Fibroblast of skin of back (primary cell): ENCODE results near the gene HEBP1.

Experiments used
- DNase-seq: peaks from one replicate; pipeline ENCODE4 v3.0.0-alpha.2; 2013

HEBP1 gene

DNA sequence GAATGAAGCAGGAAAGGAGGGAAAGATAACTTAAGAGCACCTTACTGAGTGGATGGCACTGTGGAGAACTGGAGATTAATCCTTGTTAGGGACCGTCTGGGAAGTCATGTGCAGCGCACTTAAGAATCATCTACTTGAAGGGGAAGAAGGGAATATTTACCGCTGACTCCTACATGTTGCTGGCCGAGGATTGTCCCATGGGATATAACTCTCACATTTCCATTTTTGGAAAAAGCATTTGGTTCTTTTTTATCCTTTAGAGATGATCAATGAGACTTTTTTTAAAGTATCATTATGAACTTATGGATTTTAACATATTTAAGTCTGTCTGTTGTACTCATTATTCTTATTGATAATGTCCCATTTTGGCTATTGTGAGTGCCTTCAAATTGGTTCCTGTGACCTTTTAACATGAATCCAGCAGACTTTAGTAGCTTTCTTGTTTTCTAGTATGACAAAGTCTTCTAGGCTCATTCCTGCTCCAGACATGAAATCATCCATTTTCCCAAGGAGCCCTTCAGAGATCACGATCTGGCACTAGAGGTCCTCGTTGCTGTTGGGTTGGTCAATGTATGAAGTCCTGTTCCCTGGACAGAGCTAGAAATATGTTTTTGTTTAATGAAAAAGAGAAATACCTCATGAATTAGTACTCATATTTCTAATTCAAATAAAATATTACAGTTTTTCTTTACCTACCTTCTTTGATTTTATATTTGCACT lies 23.9 kb upstream of the HEBP1 start:
- DNase-seq, result peak; percentile 66

DNA sequence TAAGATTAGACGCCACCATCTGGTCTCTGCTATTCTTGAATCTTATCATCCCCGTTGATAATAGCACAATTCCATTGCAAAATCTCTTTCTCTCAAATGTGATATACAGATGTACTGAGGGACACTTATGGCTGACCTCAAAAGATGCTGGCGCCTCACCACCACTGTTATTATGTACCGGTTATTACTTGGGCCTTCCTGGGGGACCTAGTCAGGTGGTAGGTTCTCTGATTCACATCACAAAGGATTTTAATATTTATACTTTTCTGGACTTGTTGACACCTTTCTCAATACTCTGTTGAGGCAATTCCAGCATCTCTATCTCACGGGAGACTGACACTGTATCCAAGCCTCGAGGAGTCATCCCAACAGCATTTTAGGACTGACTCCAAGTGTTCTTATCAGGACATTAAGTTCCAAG lies 22.8 kb upstream of the HEBP1 start:
- DNase-seq, result no peak

DNA sequence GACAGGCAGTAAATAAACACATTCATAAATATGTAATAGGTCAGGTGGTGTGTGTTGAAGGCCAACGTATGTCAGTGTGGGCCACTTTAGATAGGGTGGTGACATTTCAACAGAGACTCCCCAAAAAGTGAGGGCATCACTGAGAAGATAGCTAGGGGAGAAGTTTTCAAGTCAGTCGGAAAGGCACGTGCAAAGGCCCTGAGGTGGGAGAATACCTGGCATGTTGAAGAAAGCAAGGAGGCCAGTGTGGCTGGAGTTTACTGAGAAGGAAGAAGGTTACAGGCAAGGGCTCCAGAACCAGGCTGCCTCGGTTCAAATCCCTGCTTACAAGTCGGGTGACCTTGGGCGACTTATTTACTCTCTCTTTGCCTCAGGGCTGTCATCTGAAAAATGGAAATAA lies 11.0 kb upstream of the HEBP1 start:
- no peak for DNase-seq

- peak; percentile 48 for DNase-seq
Observed at GRCh38 chr12:13008741-13009380, 8.8 kb upstream of the HEBP1 start.

DNA sequence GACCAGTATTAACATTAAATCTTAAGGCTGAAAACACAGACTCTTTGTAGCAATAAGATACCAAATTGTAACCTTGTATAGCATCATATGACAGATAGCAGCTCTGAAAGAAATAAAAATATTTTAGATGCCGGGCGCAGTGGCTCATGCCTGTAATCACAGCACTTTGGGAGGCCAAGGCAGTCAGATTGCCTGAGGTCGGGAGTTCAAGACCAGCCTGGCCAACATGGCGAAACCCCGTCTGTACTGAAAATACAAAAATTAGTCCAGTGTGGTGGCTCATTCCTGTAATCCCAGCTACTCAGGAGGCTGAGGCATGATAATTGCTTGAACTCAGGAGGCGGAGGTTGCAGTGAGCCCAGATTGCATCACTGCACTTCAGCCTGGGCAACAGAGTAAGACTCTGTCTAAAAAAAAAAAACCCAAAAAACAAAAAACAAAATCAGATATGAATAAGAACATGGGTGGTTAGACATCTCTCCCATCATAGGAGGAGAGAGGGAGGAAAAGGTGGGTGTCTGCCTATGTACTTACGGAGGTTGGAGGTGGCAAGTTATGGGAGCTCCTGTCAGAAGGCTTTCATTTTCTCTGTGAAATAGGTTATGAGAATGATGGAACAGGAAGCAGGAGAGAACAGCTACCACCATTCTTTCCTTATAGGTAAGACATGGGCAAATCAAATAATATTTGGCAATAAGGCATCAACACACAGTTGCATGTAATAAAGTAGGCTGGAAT lies 7.6 kb upstream of the HEBP1 start:
- DNase-seq, result no peak

- DNase-seq, result no peak
Observed at GRCh38 chr12:13005649-13006048, 5.6 kb upstream of the HEBP1 start.

DNA sequence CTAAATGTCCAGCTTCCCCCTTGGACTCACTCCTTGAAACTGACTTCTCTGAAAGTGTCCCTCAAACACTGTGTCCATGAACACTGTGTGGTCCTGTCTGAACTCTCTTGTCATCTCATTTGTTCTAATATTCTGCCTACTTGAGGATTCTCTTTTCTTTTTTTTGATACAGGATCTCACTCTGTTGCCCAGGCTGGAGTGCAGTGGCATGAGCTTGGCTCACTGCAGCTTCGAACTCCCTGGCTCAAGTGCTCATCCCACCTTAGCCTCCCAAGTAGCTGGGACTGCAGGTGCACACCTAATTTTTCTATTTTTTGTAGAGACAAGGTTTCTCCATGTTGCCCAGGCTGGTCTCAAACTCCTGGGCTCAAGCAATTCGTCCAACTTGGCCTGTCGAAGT lies 4.9 kb upstream of the HEBP1 start:
- DNase-seq, result no peak

- DNase-seq, result no peak
Observed at GRCh38 chr12:13004361-13004760, 4.3 kb upstream of the HEBP1 start.

DNA sequence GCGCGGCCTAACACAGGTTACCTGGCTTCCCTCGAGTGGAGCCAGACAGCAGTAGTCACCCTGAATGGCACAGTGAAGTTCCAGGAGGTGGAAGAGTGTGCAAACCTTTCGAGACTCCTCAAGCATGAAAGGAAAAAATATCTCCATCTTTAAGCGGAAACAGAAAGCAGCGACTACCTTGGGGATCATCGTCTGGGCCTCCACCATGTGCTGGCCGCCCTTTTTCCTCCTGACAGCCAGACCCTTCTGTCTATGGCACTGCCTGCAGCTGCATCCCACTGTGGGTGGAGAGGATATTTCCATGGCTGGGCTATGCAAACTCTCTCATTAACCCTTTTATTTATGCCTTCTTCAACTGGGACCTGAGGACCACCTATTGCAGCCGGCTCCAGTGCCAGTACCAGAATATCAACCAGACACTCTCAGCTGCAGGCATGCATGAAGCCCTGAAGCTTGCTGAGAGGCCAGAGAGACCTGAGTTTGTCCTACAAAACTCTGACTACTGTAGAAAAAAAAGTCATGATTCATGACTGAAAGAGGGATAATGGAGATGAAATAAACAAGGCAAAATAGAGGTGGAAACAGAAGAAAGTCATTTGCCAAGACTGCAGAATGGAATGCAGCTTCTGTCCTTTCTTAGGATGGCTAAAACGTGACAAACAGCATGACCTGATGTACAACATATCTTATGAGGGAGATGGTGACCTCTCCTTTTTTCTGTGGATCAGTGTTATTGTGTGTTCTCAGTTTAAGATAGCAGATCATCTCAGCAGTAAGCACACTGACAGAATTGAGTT lies 2.4 kb upstream of the HEBP1 start:
- no peak for DNase-seq

DNA sequence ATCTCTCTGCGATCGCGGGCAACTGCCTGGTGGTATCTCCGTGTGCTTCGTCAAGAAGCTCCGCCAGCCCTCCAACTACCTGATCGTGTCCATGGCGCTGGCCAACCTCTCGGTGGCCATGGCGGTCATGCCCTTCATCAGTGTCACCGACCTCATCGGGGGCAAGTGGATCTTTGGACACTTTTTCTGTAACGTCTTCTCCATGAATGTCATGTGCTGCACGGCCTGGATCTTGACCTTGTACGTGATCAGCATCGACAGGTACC lies 1.6 kb upstream of the HEBP1 start:
- no peak for DNase-seq

DNA sequence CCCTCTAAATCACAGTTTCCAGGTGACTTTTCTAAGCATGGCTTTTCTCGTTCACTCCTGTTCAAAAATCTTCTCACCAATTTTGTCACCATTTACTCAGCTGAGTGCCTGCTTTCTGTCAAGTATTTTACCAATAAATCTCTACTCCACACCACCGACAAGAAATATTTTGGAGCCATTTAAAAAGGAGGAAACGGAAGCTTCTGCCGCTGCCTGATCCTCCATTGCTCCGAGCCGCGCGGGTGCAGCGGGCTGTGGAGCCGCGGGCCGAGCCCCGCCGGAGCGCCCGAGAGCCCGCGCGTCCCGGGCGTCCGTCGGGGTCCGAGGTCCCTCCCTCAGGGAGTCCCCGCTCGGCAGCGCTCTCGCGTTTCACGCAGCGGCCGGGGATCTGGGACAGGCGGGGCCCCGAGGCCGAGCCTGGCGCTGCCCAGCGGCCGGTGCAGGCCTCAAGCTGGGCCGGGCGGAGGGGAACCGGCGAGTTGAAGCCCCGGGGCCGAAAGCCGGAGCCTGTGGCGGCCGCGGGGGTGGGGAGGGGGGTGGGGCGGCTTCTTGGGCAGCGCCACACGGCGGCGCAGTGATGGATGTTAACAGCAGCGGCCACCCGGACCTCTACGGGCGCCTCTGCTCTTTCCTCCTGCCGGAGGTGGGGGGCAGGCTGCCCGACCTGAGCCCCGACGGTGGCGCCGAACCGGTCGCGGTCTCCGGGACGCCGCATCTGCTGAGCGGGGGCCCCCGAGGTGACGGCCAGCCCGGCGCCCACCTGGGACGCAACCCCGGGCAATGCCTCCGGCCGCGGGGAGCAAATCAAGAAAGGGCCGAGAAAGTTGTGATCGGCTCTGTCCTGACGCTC lies 1.1 kb upstream of the HEBP1 start:
- peak; percentile 59 for DNase-seq

DNA sequence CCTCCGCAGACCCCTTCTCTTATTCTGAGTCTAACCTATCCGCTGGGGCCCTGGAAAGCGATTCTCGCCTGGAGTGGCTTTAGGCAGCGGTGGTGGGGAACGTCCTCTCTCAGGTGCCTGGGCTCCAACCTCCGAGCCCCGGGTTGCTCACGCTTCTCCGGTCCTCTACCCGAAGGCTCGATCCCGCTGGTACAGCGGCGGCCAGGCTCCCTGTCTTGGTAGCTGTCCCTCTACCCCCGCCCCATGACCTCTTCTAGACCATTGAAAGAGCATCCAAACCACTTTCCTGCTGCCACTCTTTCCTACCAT lies 505 bp upstream of the HEBP1 start:
- no peak for DNase-seq

DNA sequence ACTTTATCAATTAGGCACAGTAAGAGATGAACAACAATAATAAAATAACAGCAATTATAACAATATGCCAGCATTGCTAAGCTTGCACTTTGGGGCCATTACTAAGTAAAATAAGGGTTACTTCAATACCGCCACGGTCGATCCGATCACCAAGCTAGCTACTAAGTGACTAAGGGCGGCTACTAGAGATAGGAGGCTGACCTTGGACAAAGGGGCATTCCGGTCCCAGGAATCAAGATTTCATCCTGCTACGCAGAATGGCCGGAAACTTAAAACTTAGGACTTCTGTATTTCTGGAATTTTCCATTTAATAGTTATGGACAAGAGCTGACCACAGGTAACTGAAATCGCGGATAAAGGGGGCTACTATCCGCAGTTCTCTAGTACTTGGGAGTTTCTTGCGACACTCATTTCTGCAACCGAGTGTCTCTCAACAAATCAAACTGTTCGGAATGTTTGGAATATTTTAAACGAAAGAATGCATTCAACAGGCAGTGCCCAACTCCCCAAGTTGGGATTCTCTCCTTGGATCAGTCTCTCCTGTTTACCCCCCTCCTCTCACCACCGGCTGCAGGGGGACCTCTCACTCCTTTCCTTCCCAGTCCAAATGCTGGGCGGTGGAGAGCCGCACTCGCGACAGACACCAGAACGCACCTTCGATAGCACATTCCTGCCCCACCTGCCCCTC lies 650 bp downstream of the HEBP1 start:
- peak; percentile 33 for DNase-seq

DNA sequence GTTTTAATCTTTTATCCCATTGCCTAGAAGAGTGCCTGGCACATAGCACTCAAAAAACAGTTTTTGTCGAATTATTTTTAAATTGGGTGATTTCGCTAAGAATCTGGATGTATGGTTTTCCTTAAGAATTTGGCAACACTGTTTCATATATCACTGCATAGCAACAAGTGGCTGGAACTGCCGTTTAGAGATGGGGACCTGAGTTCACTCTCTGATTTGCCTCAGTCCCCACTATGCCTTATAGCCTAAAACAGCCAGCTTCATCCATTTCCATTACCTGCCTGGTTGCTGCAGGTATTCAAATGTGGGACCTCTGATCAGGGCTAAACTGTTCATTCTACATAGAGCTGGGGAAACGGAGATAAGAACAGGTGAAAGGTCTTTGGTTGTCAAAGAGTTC lies 1.8 kb downstream of the HEBP1 start:
- no peak for DNase-seq

DNA sequence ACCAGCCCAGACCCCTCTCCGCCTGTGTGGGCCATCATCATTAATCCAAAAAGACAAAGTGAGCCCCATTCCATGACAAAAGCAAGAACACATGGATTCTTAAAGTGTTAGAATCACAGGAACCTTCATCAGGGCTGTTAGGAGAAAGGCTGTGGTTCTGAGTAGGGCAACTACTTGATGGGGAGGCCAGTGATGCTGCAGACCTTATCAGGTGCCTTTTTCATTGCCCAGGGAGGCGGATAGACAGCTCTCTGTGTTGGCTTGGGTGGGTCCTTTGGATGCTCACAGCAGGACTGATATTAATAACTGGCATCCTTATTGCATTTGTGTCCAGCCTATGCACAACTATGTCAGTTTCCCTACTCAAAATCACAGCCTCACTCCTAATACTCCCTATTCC lies 2.3 kb downstream of the HEBP1 start:
- no peak for DNase-seq

DNA sequence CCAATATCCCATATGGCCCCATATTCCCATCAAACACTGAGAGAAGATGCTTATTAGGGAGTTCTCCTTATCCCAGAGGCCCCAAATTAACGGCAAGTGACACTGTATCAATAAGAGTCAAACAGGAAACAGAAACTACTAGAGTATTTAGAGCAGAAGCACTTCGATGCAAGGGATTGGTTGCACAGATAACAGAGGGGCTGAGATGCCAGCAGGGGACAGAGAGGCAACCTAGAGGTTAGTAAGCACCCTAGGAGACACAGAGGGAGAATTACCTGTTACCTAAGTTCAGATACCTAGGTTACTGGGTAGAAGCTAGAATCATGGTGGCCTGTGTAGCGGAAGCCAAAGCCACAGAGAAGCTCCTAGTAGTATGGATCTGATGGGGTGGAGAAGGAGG lies 2.9 kb downstream of the HEBP1 start:
- DNase-seq, result no peak

- no peak for DNase-seq
Observed at GRCh38 chr12:12996209-12996608, 3.9 kb downstream of the HEBP1 start.

DNA sequence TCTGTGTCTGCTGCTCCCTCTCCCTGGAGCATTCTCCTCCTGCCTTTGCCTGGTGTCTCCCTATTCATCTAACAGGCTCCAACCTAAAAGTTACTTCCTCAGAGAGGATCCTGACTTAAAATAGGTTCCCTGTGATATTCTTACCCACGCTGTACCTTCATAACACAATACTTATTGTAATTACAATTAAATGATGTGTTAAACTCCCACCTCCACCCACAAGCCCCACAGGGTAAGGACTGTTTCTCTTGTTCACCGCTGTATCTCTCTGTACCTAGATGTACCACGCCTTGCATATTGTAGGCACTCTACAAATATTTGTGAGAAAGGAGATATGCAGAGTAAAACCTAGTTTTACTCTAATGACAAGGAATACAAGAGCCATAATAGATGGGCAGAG lies 5.0 kb downstream of the HEBP1 start:
- DNase-seq, result no peak

GRCh38 chr12:12993367-12993766 lies 6.7 kb downstream of the HEBP1 start:
- no peak for DNase-seq

DNA sequence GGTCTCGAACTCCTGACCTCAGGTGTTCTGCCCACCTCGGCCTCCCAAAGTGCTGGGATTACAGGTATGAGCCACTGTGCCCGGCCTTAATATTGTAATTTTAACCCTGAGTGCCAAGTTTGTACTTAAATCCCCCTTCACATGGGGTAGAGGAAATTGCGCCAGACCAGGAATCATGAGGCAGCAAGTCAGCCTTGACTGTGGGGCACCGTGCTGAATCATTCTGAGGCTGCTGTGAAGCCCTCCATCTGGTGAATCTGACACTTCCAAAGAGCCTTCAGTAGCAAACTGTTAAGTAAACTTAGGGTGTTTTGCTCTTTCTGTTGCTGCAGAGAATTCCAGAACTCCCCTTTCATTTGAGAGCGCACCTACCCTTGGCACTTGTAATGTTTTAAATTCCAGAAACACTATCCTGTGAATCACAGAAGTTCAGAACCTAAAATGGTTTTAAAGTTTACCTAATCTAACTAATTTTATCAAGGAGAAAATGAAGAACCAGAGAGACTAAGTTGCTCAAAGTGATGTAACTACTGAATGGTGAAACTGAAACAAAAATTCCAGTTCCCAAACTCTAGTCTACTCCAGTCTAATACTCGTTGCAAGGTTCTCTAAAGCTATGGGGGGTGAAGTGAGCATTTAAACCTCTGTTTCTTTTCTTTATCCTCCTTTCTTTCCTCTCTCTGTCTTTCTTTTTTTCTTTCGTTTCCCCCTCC lies 7.5 kb downstream of the HEBP1 start:
- peak; percentile 79 for DNase-seq
